GM13976 (cell line): Measurements from ENCODE around the gene TRAPPC5.

Experiments used
- DNase-seq: peaks from one replicate; pipeline ENCODE4 v3.0.0; 2012; ENCODE audit warnings: low spot score
- CTCF ChIP-seq: IDR thresholded peaks from 2 replicates; pipeline ENCODE4 v1.5.1; 2012; ENCODE audit warnings: borderline replicate concordance, mild to moderate bottlenecking; ENCODE audit not compliant: insufficient read depth; ENCODE audit errors: extremely low read depth, missing control alignments, control extremely low read depth
- in situ Hi-C: fragments of 300-500 bp; cut with MboI; formaldehyde crosslinking; loops from one replicate; pipeline ENCODE4 v1.12.0; 2022; ENCODE audit warnings: low sequenced_read_pairs, mixed read lengths, inconsistent platforms; ENCODE audit not compliant: unreplicated experiment

Gene TRAPPC5

GRCh38 chr19:7663706-7664105, 16.9 kb upstream of the TRAPPC5 start:
- TF ChIP-seq CTCF, result no peak
- DNase-seq, result no peak
- in situ Hi-C loops, result loop anchor here (25.0 kb wide), 1 partner anchor 301 kb away; no protein-coding TSS in a partner anchor

GRCh38 chr19:7665076-7665475, 15.6 kb upstream of the TRAPPC5 start:
- in situ Hi-C loops, result loop anchor here (25.0 kb wide), 1 partner anchor 303 kb away; no protein-coding TSS in a partner anchor
- DNase-seq, result no peak
- TF ChIP-seq CTCF, result no peak

- no peak for DNase-seq
- in situ Hi-C loops, result loop anchor here (25.0 kb wide), 1 partner anchor 307 kb away; no protein-coding TSS in a partner anchor
- no peak for TF ChIP-seq CTCF
Observed at GRCh38 chr19:7668842-7669241, 11.8 kb upstream of the TRAPPC5 start, which contains the start of gene RETN. TSS of gene RETN (plus strand) at chr19:7669049. CDS start at chr19:7669327, 278 bp downstream.

- in situ Hi-C loops, result loop anchor here (25.0 kb wide), 1 partner anchor 307 kb away; no protein-coding TSS in a partner anchor
- no peak for DNase-seq
- TF ChIP-seq CTCF, result no peak
Observed at GRCh38 chr19:7669641-7670040, 11.0 kb upstream of the TRAPPC5 start.

GRCh38 chr19:7670150-7670783, 10.4 kb upstream of the TRAPPC5 start:
- in situ Hi-C loops, result loop anchor here (25.0 kb wide), 1 partner anchor 308 kb away; no protein-coding TSS in a partner anchor
- no peak for DNase-seq
- no peak for TF ChIP-seq CTCF

GRCh38 chr19:7670790-7671189, 9.8 kb upstream of the TRAPPC5 start:
- no peak for DNase-seq
- TF ChIP-seq CTCF, result no peak
- in situ Hi-C loops, result loop anchor here (25.0 kb wide), 1 partner anchor 308 kb away; no protein-coding TSS in a partner anchor
